Activated naive CD4-positive, alpha-beta T cell treated with anti-CD3 and anti-CD28 coated beads for 36 hours (primary cell): ENCODE data around the gene PARVB. TPM values are rescaled to one million over a fixed set of nuclear protein-coding genes. Genes with fewer than 3 reads are reported as not detected.

Source experiments
- CTCF ChIA-PET: fragments of 350-600 bp; sonication (Branson Sonifier 250); formaldehyde crosslinking; loops from one replicate; lab custom pipeline; 2021; ENCODE audit warnings: antibody characterized with exemption; lab: Charles Lee
- DNase-seq: peaks from one replicate; pipeline ENCODE4 v3.0.0-alpha.2; 2020
- H3K27ac Mint-ChIP-seq: one replicate; pipeline ENCODE4 v1.8.0; 2021; ENCODE audit warnings: mild to moderate bottlenecking, mixed read lengths
- H3K27me3 Mint-ChIP-seq: one replicate; pipeline ENCODE4 v1.8.0; 2021; ENCODE audit warnings: low read depth, mixed read lengths
- H3K36me3 Mint-ChIP-seq: one replicate; pipeline ENCODE4 v1.8.0; 2021; ENCODE audit warnings: low read depth, mixed read lengths
- H3K4me1 Mint-ChIP-seq: one replicate; pipeline ENCODE4 v1.8.0; 2021; ENCODE audit warnings: low read depth, mixed read lengths
- H3K4me3 Mint-ChIP-seq: one replicate; pipeline ENCODE4 v1.8.0; 2021; ENCODE audit warnings: mild to moderate bottlenecking, moderate library complexity, mixed read lengths
- H3K9me3 Mint-ChIP-seq: one replicate; pipeline ENCODE4 v1.8.0; 2021; ENCODE audit warnings: mixed read lengths
- intact Hi-C: fragments of 100-400 bp; cut with micrococcal nuclease; formaldehyde crosslinking; loops from one replicate; pipeline ENCODE4 v1.15.1; 2023
- total RNA-seq, 2 experiments: library from RNA; stranded (reverse); gene quantifications; one replicate each; pipeline ENCODE4 v1.2.3, GENCODE V29; 2021

Gene PARVB
- total RNA-seq, 2 experiments from 2014 or later, result 37.2 to 37.6 TPM

GRCh38 chr22:43991316-43992020, 32.6 kb upstream of the PARVB start:
- Mint-ChIP-seq H3K4me3 (no peak overlapping the region), H3K36me3 (peaks cover 34% of the 10 kb centered on the region), H3K4me1 (peaks cover 14% of the 10 kb centered on the region), H3K27me3 (no peaks in the 10 kb centered on the region), H3K9me3 (no peaks in the 10 kb centered on the region), H3K27ac (no peak overlapping the region)
- intact Hi-C loops, result loop anchor here (10.0 kb wide), 1 partner anchor 193 kb away; the partner anchor contains the start of gene PARVG
- CTCF ChIA-PET, result interaction anchor here (0.6 to 0.7 kb wide), 2 partner anchors 579 to 758 kb away, joined by 3 to 4 read pairs; no protein-coding TSS in a partner anchor
- no peak for DNase-seq

DNA sequence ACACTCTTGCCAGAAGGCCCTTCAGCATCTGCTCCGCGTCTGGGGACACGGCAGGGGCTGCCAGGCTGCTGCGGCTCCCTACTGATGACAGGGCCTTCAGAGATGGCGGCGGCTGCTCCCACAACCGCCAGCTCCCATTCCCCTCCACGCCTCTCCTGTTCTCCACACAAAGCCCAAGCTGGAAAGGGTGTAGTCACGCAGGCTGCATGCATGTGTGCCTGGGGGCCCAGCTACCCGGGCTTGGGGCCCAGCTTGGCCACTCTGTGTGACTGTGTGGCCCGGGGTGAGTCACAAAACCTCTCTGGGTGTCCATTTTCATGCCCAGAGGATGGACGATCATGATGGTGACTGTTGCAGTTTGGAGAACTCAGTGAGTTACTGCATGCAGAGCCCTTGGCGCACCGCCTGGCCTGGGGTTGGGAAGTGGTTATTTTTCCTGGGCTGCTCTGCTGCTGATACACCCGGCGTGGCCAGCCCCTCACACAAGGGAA, 31.7 kb upstream of the PARVB start:
- no peak overlapping the region for H3K27ac Mint-ChIP-seq
- CTCF ChIA-PET, result interaction anchor here (0.6 to 5.1 kb wide), 10 partner anchors 34 to 757 kb away, joined by 3 to 46 read pairs (median 7); partner anchors contain the start of gene PARVG
- no peaks in the 10 kb centered on the region for H3K9me3 Mint-ChIP-seq
- no peaks in the 10 kb centered on the region for H3K27me3 Mint-ChIP-seq
- intact Hi-C loops, result loop anchor here (10.0 kb wide), 1 partner anchor 192 kb away; the partner anchor contains the start of gene PARVG
- DNase-seq, result no peak
- H3K4me1 Mint-ChIP-seq, result peaks cover 17% of the 10 kb centered on the region
- H3K36me3 Mint-ChIP-seq, result peaks cover 32% of the 10 kb centered on the region
- H3K4me3 Mint-ChIP-seq, result no peak overlapping the region

DNA sequence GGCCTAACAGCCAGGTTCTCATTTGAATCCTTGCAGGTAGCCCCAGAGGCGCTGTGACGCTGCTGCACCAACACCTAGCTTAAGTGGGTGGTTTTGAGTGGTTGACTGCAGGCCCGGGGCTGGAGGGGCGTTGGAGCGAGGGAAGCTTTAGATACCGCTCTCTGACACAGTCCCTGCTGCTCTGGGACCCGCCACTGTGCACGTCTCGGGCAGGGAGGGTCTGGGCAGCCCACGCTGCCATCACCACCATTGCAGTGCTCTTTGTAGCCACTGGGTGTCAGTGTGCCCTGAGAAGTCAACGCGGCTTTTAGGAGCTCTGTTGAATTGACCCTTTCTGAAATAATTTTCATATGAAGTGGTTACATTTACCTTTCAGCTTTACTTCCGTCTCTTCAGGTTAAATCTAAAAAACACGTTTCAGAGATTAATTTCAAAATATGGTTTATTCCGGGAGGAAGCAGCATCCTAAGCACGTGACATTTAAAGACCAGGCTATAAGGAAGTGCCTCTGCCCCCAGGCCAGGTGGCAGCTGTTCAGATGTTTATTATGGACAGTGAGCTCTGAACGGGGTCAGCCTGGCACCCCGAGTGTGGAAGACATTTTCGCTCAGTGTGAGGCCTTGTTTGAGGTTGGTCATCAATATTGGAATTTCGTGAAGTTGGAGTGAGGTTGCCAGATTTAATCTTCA, 30.9 kb upstream of the PARVB start:
- CTCF ChIA-PET, result interaction anchor here (0.6 to 5.1 kb wide), 30 partner anchors 10 to 668 kb away, joined by 3 to 46 read pairs (median 4); partner anchors contain the start of genes PARVG and SAMM50
- no peaks in the 10 kb centered on the region for H3K9me3 Mint-ChIP-seq
- H3K36me3 Mint-ChIP-seq, result peaks cover 35% of the 10 kb centered on the region
- intact Hi-C loops, result loop anchor here (1.0 to 10.0 kb wide), 3 partner anchors 92 to 633 kb away; partner anchors contain the start of gene PARVG
- H3K27me3 Mint-ChIP-seq, result no peaks in the 10 kb centered on the region
- H3K4me1 Mint-ChIP-seq, result peaks cover 17% of the 10 kb centered on the region
- H3K4me3 Mint-ChIP-seq, result no peak overlapping the region
- no peak overlapping the region for H3K27ac Mint-ChIP-seq
- peak; percentile 68 for DNase-seq

DNA sequence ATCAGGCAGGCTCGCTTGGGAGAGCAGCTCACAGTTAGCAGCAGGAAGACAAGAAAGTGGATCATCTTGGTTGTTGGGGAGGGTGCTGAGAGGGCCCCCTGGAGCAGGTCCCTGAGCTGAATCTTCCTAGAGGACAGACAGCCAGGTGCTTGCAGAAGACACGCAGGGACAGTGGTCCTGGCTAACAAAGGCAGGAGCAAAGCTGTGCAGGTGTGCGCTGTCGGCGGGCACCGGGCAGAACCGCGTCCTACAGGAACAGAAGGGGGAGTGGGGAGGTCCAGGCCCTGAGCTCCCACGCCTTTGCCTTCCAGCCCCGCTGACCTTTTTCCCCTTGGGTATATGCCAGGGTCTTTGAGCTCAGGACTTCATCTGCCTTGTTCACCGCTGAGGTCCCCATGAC, 30.1 kb upstream of the PARVB start:
- H3K4me1 Mint-ChIP-seq, result peaks cover 17% of the 10 kb centered on the region
- intact Hi-C loops, result loop anchor here (10.0 kb wide), 1 partner anchor 191 kb away; the partner anchor contains the start of gene PARVG
- no peak for DNase-seq
- H3K9me3 Mint-ChIP-seq, result no peaks in the 10 kb centered on the region
- H3K4me3 Mint-ChIP-seq, result no peak overlapping the region
- H3K27ac Mint-ChIP-seq, result no peak overlapping the region
- H3K27me3 Mint-ChIP-seq, result no peaks in the 10 kb centered on the region
- CTCF ChIA-PET, result interaction anchor here (0.7 to 5.1 kb wide), 23 partner anchors 9 to 667 kb away, joined by 3 to 46 read pairs (median 3); partner anchors contain the start of gene SAMM50
- H3K36me3 Mint-ChIP-seq, result peaks cover 37% of the 10 kb centered on the region

- CTCF ChIA-PET, result interaction anchor here (0.7 to 5.1 kb wide), 10 partner anchors 9 to 632 kb away, joined by 3 to 46 read pairs (median 4); no protein-coding TSS in a partner anchor
- Mint-ChIP-seq H3K27ac (no peak overlapping the region), H3K4me3 (no peak overlapping the region), H3K4me1 (peaks cover 17% of the 10 kb centered on the region), H3K36me3 (peaks cover 38% of the 10 kb centered on the region), H3K9me3 (no peaks in the 10 kb centered on the region), H3K27me3 (no peaks in the 10 kb centered on the region)
- intact Hi-C loops, result loop anchor here (10.0 kb wide), 1 partner anchor 190 kb away; the partner anchor contains the start of gene PARVG
- no peak for DNase-seq
Observed at GRCh38 chr22:43994416-43994815, 29.7 kb upstream of the PARVB start.

DNA sequence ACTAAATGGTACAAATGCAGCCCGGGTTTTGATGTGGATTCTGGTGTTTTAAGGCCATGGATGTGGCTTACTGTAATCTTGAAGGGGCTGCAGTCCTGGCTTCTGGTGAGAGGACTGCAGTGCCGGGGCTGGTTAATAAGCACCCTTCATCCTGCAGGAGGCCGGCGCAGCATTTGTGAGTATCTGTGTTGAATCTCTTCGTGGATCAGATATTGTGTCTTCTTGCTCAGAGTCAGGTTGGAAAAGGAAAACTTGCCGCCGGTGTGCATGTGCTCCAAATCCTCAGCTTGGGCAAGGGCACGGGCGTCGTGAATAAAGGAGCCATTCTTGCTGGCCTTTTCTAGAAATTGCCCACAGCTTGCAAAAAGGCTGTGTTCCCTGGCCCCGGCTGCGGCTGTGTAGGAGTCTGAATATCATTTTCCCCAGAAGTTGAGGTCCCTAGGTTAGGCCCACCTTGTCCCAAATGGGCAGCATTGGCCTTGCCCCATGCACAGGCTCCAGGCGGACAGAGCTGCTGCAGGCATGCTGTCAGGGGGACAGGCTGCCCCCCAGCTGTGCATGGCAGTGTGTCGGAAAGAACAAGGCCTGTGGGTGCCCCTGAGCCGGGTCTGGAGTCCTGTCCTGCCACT, 28.9 kb upstream of the PARVB start:
- intact Hi-C loops, result loop anchor here (5.0 to 10.0 kb wide), 2 partner anchors 190 to 332 kb away; partner anchors contain the start of gene PARVG
- Mint-ChIP-seq H3K4me1 (peaks cover 17% of the 10 kb centered on the region), H3K36me3 (peaks cover 38% of the 10 kb centered on the region), H3K4me3 (peak overlapping the region; percentile 85), H3K9me3 (no peaks in the 10 kb centered on the region), H3K27me3 (no peaks in the 10 kb centered on the region), H3K27ac (no peak overlapping the region)
- CTCF ChIA-PET, result interaction anchor here (1.0 to 5.1 kb wide), 6 partner anchors 10 to 652 kb away, joined by 3 to 46 read pairs (median 4); no protein-coding TSS in a partner anchor
- no peak for DNase-seq

DNA sequence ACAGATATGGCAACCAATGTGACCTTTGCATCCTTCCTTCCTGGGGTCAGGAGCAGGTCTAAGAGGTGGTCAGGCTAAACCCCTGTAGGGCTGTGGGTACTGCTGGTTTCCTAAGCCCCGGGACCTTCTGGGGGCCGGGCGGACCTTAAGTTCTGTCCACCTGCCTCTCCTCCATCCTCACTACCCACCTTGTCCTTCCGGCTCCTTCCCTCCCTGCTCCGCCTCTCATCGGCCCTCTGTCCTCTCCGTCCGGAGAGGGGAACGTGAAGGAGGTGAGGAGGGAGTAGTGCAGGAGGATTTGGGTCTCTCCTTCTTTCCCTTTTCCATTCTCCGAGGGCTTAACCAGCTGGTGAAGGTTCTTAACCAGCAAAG, 28.3 kb upstream of the PARVB start:
- CTCF ChIA-PET, result interaction anchor here (1.0 to 5.1 kb wide), 4 partner anchors 25 to 651 kb away, joined by 3 to 46 read pairs (median 4); no protein-coding TSS in a partner anchor
- peak overlapping the region; percentile 85 for H3K4me3 Mint-ChIP-seq

DNA sequence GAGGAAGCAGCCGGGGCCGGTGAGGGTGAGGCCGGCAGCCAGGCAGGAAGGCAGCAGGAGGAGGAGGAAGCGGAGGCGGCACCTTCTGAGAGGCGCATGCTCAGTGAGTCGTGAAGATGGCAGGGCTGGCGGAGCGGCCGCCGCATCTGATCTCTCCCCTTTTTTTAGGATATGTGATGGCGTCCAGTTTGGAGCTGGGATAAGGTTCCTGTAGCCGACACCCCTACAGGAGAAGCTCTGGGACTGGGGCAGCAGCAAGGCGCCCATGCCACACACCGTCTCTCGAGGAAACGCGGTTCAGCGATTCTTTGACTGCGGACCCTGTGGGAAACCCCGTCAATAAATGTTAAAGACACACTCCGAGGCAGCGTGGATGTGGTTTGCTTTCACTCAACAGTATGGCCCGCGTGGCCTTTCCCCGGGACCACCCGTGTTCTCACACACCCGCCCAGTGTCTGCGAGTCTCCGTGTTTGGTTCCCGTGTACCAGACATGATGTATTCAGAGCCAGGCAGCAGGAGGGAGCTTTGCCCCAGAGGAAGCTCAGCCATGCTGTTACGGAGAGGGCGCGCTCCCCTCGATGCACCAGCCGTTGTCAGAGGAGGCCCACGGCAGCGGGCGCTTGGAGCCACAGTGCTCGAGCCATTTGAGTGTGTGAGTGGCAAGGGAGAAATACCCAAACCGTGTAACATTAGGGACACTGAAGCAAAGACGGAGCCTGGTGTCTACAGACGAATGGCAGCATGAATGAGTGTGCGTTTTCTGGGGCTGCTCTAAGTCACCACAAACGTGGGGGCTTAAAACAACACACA, 27.7 kb upstream of the PARVB start:
- Mint-ChIP-seq H3K36me3 (peaks cover 41% of the 10 kb centered on the region), H3K27ac (peak overlapping the region; percentile 89), H3K4me3 (peak overlapping the region; percentile 85), H3K4me1 (peaks cover 17% of the 10 kb centered on the region), H3K27me3 (no peaks in the 10 kb centered on the region), H3K9me3 (no peaks in the 10 kb centered on the region)
- peak; percentile 80 for DNase-seq
- intact Hi-C loops, result loop anchor here (5.0 to 10.0 kb wide), 2 partner anchors 188 to 331 kb away; partner anchors contain the start of gene PARVG
- CTCF ChIA-PET, result interaction anchor here (1.0 to 5.1 kb wide), 3 partner anchors 25 to 650 kb away, joined by 3 to 46 read pairs (median 3); no protein-coding TSS in a partner anchor

More for the DNA sequence above, 28.3 kb upstream of the PARVB start:
- Mint-ChIP-seq H3K4me1 (peaks cover 17% of the 10 kb centered on the region), H3K27me3 (no peaks in the 10 kb centered on the region), H3K36me3 (peaks cover 39% of the 10 kb centered on the region), H3K9me3 (no peaks in the 10 kb centered on the region), H3K27ac (peak overlapping the region; percentile 89)
- intact Hi-C loops, result loop anchor here (5.0 to 10.0 kb wide), 2 partner anchors 189 to 332 kb away; partner anchors contain the start of gene PARVG
- no peak for DNase-seq

DNA sequence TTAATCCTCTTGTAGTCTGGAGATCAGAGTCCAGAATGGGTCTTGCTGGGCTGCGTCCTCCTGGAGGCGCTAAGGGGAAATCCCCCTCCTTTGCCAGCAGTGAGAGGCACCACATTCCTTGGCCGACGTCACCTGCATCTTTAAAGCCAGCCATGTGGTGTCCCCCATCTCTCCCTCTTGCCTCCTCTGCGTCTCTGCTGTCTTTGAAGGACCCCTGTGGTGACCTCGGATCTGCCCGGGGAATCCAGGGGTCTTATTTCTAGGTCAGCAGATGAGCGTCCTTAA, 27.2 kb upstream of the PARVB start:
- intact Hi-C loops, result loop anchor here (5.0 to 10.0 kb wide), 2 partner anchors 188 to 330 kb away; partner anchors contain the start of gene PARVG
- H3K4me3 Mint-ChIP-seq, result peak overlapping the region; percentile 21
- H3K4me1 Mint-ChIP-seq, result peaks cover 17% of the 10 kb centered on the region
- no peaks in the 10 kb centered on the region for H3K9me3 Mint-ChIP-seq
- H3K36me3 Mint-ChIP-seq, result peaks cover 39% of the 10 kb centered on the region
- CTCF ChIA-PET, result interaction anchor here (5.1 kb wide), 1 partner anchor 629 kb away, joined by 46 read pairs; no protein-coding TSS in a partner anchor
- no peaks in the 10 kb centered on the region for H3K27me3 Mint-ChIP-seq
- peak overlapping the region; percentile 89 for H3K27ac Mint-ChIP-seq
- no peak for DNase-seq

- no peak for DNase-seq
- CTCF ChIA-PET, result interaction anchor here (1.1 kb wide), 1 partner anchor 569 kb away, joined by 3 read pairs; no protein-coding TSS in a partner anchor
- H3K4me3 Mint-ChIP-seq, result no peak overlapping the region
- no peaks in the 10 kb centered on the region for H3K9me3 Mint-ChIP-seq
- H3K27me3 Mint-ChIP-seq, result no peaks in the 10 kb centered on the region
- H3K36me3 Mint-ChIP-seq, result peaks cover 32% of the 10 kb centered on the region
- no peak overlapping the region for H3K27ac Mint-ChIP-seq
- intact Hi-C loops, result loop anchor here (5.0 to 10.0 kb wide), 2 partner anchors 186 to 329 kb away; partner anchors contain the start of gene PARVG
- peaks cover 14% of the 10 kb centered on the region for H3K4me1 Mint-ChIP-seq
Observed at GRCh38 chr22:43998679-43999264, 25.3 kb upstream of the PARVB start.
